ENCODE results near the gene TIMD4.
"Not testable (repeated sequence)": the region's sequence is repeated elsewhere in the genome, so short reads cannot be mapped to it uniquely, and the experiment has no call there.

TIMD4 gene

GRCh38 chr5:156963125-156963524 lies at the start of gene TIMD4:
TSS of gene TIMD4 (minus strand) at chr5:156963226. CDS start at chr5:156963198, 28 bp downstream.
- Mint-ChIP-seq H3K36me3 (peaks cover 1% of the 10 kb centered on the region), H3K27ac (no peak within 1 kb of the TSS), H3K9me3 (peaks cover 1% of the 10 kb centered on the region), H3K4me1 (peaks cover 13% of the 10 kb centered on the region), H3K4me3 (no peak within 1 kb of the TSS), H3K27me3 (peaks cover 6% of the 10 kb centered on the region)
- DNase-seq (ENCODE audit: low spot score in 2 of 2) (no peak), ATAC-seq (ENCODE audit: low read depth) (no peak)

- Mint-ChIP-seq H3K27ac (no peak overlapping the region), H3K4me1 (no peaks in the 10 kb centered on the region), H3K4me3 (no peak overlapping the region), H3K9me3 (peaks cover 4% of the 10 kb centered on the region), H3K27me3 (peaks cover 11% of the 10 kb centered on the region), H3K36me3 (peaks cover 3% of the 10 kb centered on the region)
- no peak for DNase-seq (ENCODE audit: low spot score in 2 of 2)
- no peak for ATAC-seq (ENCODE audit: low read depth)
These were observed 43.2 kb upstream of the TIMD4 start for GRCh38 chr5:157006262-157006661.

DNA sequence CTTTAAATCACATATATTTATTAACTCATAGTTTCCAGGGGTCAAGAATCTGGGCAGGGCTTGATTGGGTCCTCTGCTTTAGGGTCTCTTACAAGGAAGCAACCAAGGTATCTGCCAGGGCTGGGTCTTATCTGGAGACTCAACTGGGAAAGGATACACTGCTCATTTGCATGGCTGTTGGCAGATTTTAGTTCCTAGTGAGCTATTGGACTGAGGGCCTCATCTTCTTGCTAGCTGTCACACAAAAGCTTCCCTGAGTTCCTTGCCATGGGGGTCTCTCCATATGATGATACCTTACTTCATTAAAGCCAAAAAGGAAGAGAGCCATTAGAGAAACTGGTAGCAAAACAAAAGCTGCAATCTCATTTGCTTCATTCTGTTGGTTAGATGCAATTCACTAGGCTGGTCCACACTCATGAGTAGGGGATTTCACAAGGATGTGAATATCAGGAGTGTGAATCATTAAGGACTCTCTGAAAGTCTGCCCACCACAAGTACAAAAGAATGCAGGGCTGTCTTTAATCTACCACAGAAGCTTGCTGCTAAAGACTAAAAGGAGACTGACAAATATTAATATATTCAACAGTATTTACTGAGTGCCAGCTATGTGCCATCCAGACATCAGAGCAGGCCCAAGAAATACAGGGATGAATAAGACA lies 42.0 kb upstream of the TIMD4 start:
- Mint-ChIP-seq H3K27ac (no peak overlapping the region), H3K27me3 (peaks cover 9% of the 10 kb centered on the region), H3K4me3 (no peak overlapping the region), H3K9me3 (peaks cover 7% of the 10 kb centered on the region), H3K36me3 (peaks cover 3% of the 10 kb centered on the region), H3K4me1 (no peaks in the 10 kb centered on the region)
- DNase-seq (ENCODE audit: low spot score in 2 of 2), result no peak
- no peak for ATAC-seq (ENCODE audit: low read depth)

DNA sequence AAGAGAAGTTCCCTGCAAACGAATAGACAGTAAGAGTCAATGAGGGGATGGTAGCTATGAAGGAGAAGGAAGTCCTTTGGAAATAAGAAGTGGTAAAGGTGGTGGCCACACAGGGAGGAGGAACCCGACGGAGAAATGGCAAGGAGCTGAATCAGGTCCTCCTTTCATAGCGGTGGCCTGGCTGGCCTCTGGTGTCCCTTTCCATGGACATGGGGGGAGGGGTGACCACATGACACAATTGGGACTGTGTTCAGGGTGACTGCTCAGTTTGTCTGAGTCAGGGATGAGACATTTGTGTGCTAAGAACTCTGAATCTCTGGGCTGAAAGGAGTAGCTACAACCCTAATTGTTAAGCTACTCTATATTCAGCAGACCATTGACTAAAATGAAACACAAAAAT lies 28.7 kb upstream of the TIMD4 start:
- DNase-seq (ENCODE audit: low spot score in 2 of 2), result no peak
- no peaks in the 10 kb centered on the region for H3K36me3 Mint-ChIP-seq
- no peak for ATAC-seq (ENCODE audit: low read depth)
- no peaks in the 10 kb centered on the region for H3K4me1 Mint-ChIP-seq
- H3K27ac Mint-ChIP-seq, result no peak overlapping the region
- H3K27me3 Mint-ChIP-seq, result peaks cover 11% of the 10 kb centered on the region
- peaks cover 4% of the 10 kb centered on the region for H3K9me3 Mint-ChIP-seq
- H3K4me3 Mint-ChIP-seq, result no peak overlapping the region

- no peak for DNase-seq (ENCODE audit: low spot score in 2 of 2)
- Mint-ChIP-seq H3K27ac (no peak overlapping the region), H3K36me3 (peaks cover 2% of the 10 kb centered on the region), H3K27me3 (peaks cover 15% of the 10 kb centered on the region), H3K9me3 (peaks cover 4% of the 10 kb centered on the region), H3K4me3 (no peak overlapping the region), H3K4me1 (no peaks in the 10 kb centered on the region)
- ATAC-seq (ENCODE audit: low read depth), result no peak
These were observed 21.0 kb upstream of the TIMD4 start for GRCh38 chr5:156984064-156984463.

DNA sequence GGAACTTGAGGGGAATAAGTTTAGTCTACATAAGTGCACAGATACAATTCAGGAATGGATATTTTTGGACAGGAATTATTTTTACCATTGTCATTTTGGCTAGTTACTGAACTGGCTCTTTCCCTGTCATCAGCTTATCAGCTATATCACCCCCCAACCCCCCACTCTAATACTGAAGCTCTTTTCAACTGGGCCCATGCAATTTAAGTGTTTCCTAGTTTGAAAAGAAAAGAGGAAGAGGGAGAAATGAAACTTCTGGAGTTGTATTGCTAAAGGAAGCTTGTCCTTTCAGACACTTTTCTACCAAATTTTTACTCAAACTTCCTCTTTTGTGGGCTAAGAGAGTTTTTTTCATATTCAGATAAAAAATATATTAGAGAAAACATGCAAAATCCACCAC lies 18.5 kb upstream of the TIMD4 start:
- peaks cover 2% of the 10 kb centered on the region for H3K36me3 Mint-ChIP-seq
- no peak overlapping the region for H3K4me3 Mint-ChIP-seq
- H3K9me3 Mint-ChIP-seq, result peaks cover 2% of the 10 kb centered on the region
- H3K27me3 Mint-ChIP-seq, result peaks cover 13% of the 10 kb centered on the region
- DNase-seq (ENCODE audit: low spot score in 2 of 2), result no peak
- no peak overlapping the region for H3K27ac Mint-ChIP-seq
- ATAC-seq (ENCODE audit: low read depth), result no peak
- no peaks in the 10 kb centered on the region for H3K4me1 Mint-ChIP-seq

DNA sequence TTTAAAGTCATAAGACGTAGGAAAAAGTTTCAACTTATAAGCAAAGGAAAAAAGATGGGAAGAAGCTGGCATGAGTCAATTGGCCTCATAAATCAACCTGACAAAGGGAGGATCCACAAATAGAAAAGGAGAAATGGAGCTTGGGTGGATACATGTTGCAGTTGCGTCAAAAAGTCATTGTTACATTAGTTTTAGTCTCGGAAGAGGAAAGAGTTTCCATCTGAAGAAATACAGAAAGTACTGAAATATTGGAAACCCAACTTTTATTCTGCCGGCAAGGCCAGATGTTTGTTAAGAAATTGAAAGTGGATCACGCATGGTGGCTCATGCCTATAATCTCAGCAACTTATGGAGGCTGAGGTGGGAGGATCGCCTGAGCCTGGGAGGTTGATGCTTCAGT lies 11.3 kb upstream of the TIMD4 start:
- no peak overlapping the region for H3K27ac Mint-ChIP-seq
- H3K36me3 Mint-ChIP-seq, result no peaks in the 10 kb centered on the region
- ATAC-seq (ENCODE audit: low read depth) (no peak), DNase-seq (ENCODE audit: low spot score in 2 of 2) (no peak)
- no peaks in the 10 kb centered on the region for H3K4me1 Mint-ChIP-seq
- H3K9me3 Mint-ChIP-seq, result peaks cover 2% of the 10 kb centered on the region
- H3K4me3 Mint-ChIP-seq, result no peak overlapping the region
- H3K27me3 Mint-ChIP-seq, result peaks cover 11% of the 10 kb centered on the region

DNA sequence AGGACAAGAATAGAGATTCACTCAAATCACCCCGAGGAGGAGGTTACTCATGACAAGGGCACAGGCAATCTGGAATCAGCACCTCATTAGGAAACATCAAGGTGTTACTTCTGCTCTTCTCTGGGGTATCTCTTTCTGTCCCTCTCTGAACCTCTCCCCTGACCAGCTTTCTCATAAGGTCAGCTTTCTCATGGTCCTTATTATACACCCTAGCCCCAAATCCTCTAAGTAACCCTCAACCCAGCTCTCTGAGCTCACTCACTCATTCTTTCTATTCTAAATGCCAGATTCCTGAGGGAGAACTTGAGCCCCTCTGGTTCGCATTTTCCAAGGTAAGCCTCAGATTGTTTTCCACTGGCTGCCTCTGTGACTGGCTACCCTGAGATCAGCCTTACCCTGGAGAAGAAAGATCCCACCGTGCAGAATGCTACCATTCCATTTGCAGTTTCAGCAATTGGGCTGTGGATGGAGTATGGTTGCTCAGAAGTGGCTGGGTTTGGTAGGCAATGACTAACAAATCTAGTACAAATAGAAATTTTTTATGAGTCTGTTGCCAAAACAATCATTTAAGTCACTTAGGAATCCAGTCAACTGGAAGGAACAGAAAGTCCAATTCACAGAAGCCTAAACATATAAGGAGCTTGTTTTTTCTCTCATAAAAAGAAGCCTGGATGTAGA lies 9.0 kb upstream of the TIMD4 start:
- DNase-seq (ENCODE audit: low spot score in 2 of 2) (no peak), ATAC-seq (ENCODE audit: low read depth) (no peak)
- Mint-ChIP-seq H3K27me3 (peaks cover 7% of the 10 kb centered on the region), H3K4me3 (no peak overlapping the region), H3K27ac (no peak overlapping the region), H3K4me1 (no peaks in the 10 kb centered on the region), H3K36me3 (no peaks in the 10 kb centered on the region), H3K9me3 (no peaks in the 10 kb centered on the region)

- H3K36me3 Mint-ChIP-seq, result no peaks in the 10 kb centered on the region
- no peak overlapping the region for H3K4me3 Mint-ChIP-seq
- H3K9me3 Mint-ChIP-seq, result no peaks in the 10 kb centered on the region
- ATAC-seq (ENCODE audit: low read depth), result no peak
- H3K27me3 Mint-ChIP-seq, result peaks cover 7% of the 10 kb centered on the region
- H3K27ac Mint-ChIP-seq, result no peak overlapping the region
- DNase-seq (ENCODE audit: low spot score in 2 of 2), result no peak
- H3K4me1 Mint-ChIP-seq, result no peaks in the 10 kb centered on the region
These were observed 8.4 kb upstream of the TIMD4 start for GRCh38 chr5:156971415-156971814.

GRCh38 chr5:156967386-156967785 lies 4.4 kb upstream of the TIMD4 start:
- not testable (repeated sequence) for ATAC-seq (ENCODE audit: low read depth); H3K36me3 Mint-ChIP-seq; H3K4me1 Mint-ChIP-seq; H3K27ac Mint-ChIP-seq; H3K27me3 Mint-ChIP-seq; H3K9me3 Mint-ChIP-seq; DNase-seq (ENCODE audit: low spot score in 2 of 2); H3K4me3 Mint-ChIP-seq

DNA sequence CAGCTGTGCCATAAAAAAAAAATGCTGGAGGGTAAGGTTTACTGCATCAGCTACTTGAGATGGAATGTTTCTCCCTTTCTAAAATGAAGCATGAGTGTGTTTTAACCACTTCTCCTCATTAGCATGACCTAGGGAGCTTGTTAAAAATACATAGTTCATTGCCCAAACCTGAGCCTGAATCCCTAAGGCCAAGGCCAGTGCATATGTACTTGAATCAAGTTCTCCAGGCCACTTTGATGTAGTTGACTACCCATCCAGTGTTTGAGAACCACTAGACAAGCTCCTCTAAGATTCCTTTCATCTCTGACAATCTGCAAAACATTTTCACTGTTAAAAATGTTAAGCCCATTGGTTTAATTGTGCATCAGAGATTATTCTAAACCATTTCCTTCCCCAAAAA lies 6.7 kb downstream of the TIMD4 start:
- H3K9me3 Mint-ChIP-seq, result peaks cover 1% of the 10 kb centered on the region
- no peak for ATAC-seq (ENCODE audit: low read depth)
- peaks cover 12% of the 10 kb centered on the region for H3K27me3 Mint-ChIP-seq
- H3K4me1 Mint-ChIP-seq, result peaks cover 13% of the 10 kb centered on the region
- DNase-seq (ENCODE audit: low spot score in 2 of 2), result no peak
- H3K4me3 Mint-ChIP-seq, result no peak overlapping the region
- H3K36me3 Mint-ChIP-seq, result no peaks in the 10 kb centered on the region
- H3K27ac Mint-ChIP-seq, result no peak overlapping the region

GRCh38 chr5:156951359-156951758 lies 11.7 kb downstream of the TIMD4 start:
- no peak overlapping the region for H3K4me3 Mint-ChIP-seq
- no peaks in the 10 kb centered on the region for H3K36me3 Mint-ChIP-seq
- DNase-seq (ENCODE audit: low spot score in 2 of 2), result no peak
- no peak for ATAC-seq (ENCODE audit: low read depth)
- no peak overlapping the region for H3K27ac Mint-ChIP-seq
- H3K9me3 Mint-ChIP-seq, result no peaks in the 10 kb centered on the region
- peaks cover 13% of the 10 kb centered on the region for H3K27me3 Mint-ChIP-seq
- H3K4me1 Mint-ChIP-seq, result no peaks in the 10 kb centered on the region

DNA sequence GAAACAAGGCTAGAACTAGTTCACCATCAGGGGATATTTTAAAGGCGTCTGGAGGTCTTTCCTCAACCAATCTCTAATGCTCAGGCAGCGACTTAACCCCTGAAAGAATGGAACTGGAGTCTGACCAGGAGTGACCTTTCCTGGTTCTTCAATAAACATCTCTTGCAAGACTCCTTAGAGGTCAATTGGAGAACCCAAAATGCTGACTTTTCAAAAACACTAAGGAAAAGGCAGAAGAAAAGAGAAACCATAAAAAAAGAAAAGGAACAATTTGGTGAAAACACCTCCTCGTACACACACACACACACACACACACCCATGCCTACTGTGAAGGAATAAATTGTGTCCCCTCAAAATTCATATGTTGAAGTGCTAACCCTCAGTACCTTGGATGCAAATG lies 12.3 kb downstream of the TIMD4 start:
- no peak overlapping the region for H3K4me3 Mint-ChIP-seq
- no peaks in the 10 kb centered on the region for H3K9me3 Mint-ChIP-seq
- DNase-seq (ENCODE audit: low spot score in 2 of 2) (no peak), ATAC-seq (ENCODE audit: low read depth) (no peak)
- H3K27ac Mint-ChIP-seq, result no peak overlapping the region
- no peaks in the 10 kb centered on the region for H3K4me1 Mint-ChIP-seq
- peaks cover 13% of the 10 kb centered on the region for H3K27me3 Mint-ChIP-seq
- no peaks in the 10 kb centered on the region for H3K36me3 Mint-ChIP-seq

DNA sequence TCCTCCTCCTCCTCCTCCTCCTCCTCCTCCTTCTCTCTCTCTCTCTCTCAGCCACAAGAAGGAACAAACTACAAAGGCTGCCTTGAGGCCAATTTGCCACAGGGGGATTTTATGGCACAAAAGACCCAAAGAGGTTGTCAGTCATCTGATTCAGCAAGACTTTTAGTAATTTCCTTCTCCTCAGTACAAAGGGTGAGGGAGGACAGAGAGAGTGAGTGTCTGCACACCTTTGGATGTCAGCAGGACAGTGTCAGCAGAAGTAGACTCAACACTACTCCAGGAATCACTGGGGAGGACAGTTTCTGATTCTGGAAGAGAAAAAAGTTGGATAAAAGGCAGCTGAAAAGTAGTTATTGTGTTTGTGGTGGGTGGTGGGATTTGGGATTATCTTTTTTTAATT lies 13.6 kb downstream of the TIMD4 start:
- DNase-seq (ENCODE audit: low spot score in 2 of 2) (no peak), ATAC-seq (ENCODE audit: low read depth) (no peak)
- Mint-ChIP-seq H3K36me3 (no peaks in the 10 kb centered on the region), H3K4me3 (no peak overlapping the region), H3K9me3 (no peaks in the 10 kb centered on the region), H3K27ac (no peak overlapping the region), H3K4me1 (no peaks in the 10 kb centered on the region), H3K27me3 (peaks cover 13% of the 10 kb centered on the region)

GRCh38 chr5:156947925-156948324 lies 15.1 kb downstream of the TIMD4 start:
- Mint-ChIP-seq H3K4me3 (no peak overlapping the region), H3K36me3 (no peaks in the 10 kb centered on the region), H3K27ac (no peak overlapping the region), H3K4me1 (no peaks in the 10 kb centered on the region), H3K9me3 (no peaks in the 10 kb centered on the region), H3K27me3 (peaks cover 11% of the 10 kb centered on the region)
- ATAC-seq (ENCODE audit: low read depth) (no peak), DNase-seq (ENCODE audit: low spot score in 2 of 2) (no peak)

Data from memory B cell (primary cell).